ENCODE measurements around the gene JAKMIP1.

JAKMIP1 gene

GRCh38 chr4:6115746-6116586, 84.4 kb downstream of the JAKMIP1 start:
- no peak for DNase-seq

- no peak for DNase-seq
These were observed 85.0 kb downstream of the JAKMIP1 start for GRCh38 chr4:6115342-6115741.

GRCh38 chr4:6114601-6115000, 85.7 kb downstream of the JAKMIP1 start:
- no peak for DNase-seq

DNA sequence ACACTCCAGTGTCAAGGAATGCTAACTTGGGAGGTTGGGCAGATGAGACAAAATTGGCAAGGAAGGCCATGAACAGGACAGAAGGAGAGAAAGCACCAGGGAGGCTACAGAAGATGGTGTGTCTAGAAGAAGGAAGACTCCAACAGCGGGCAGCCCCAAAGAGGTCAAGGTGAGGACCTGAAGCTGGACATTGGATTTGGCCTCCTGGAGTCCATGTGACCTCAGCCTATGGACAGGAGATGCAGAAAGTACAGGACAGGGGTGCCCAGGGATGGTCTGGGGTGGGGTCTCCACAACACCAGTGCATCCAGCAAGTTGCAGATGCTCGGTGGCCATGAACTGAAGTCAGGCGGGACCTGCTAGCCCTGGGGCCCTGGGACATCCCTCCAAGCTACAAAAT, 86.2 kb downstream of the JAKMIP1 start:
- no peak for DNase-seq

- DNase-seq, result no peak
These were observed 86.7 kb downstream of the JAKMIP1 start for GRCh38 chr4:6113641-6114040.

- no peak for DNase-seq
These were observed 87.6 kb downstream of the JAKMIP1 start for GRCh38 chr4:6112606-6113290.

DNA sequence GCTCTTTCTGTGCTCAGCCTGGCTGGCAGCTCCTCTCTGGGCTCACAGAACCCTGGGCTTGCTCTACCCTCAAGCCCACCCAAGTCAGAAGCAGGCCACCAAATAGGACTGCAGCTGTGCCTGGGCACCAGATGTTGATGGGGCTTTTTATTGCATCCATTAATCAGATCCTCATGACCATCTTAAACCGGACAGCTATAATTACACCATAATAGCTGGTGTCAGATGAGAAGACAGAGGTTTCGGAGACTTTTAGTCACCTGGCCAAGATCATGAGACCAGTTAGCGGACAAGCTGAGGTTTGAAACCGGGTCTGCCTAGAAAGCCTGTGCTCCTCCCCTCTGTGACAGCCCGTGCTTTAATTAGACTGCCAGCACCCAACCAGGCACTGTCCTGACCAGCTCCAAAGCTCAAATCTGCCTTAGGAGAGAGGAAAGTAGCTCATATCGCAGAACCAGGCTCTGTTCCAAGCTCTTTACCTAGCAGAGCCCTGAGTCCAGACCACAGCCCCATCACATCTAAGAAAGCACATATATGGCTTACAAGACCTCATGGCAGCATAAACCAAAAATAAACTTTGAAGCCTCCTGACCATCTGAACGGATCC, 88.9 kb downstream of the JAKMIP1 start:
- DNase-seq, result no peak

- no peak for DNase-seq
These were observed 89.5 kb downstream of the JAKMIP1 start for GRCh38 chr4:6110681-6111353.

DNA sequence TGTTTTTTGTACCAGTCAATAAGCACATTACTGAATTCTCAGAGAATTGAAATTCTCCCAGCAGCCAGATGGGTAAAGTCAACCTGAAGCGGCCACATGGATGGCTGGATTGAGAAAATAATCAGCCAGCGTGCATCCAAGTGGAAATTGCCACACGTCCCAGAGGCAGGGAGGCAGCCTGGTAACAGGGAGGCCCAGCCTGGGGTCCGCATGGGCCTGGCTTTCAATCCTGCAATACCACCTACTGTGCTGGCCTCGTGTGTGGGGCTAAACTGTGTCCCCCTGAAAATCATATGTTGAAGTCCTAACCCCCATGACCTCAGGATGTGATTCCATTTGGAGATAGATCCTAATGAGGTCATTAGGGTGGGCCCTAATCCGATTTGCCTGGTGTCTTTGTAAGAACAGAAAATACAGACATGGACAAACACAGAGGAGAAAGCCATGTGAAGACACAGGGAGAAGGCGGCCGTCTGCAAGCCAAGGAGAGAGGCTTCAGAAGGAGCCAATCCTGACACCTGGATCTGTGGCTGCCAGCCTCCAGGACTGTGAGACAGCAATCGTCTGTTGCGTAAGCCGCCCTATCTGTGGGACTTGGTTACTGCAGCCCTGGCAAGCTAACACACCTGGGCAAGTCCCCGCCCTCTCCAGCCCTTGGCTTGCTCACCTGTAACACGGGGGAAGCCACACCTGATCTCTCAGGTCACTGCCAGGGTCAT, 90.3 kb downstream of the JAKMIP1 start:
- DNase-seq, result no peak

DNA sequence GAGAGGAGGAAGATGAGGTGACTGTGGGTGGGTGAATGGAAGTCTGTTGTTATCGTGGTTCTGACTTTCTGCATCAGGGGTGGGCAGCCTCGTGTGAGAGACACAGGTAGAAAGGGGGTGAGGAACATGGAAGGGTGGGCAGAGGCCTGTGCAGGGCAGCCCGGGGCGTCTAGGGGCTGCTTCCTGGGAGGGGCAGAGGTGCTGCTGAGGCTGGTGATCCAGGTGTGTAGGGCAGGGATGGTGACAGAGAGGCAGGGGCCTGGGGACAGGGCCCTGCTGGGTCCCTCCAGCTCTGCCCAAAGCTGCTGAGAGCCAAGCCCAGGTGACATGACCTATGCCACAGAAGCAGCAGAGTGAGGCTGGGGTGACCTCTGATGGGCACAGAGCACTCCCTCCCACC, 92.5 kb downstream of the JAKMIP1 start:
- no peak for DNase-seq

DNA sequence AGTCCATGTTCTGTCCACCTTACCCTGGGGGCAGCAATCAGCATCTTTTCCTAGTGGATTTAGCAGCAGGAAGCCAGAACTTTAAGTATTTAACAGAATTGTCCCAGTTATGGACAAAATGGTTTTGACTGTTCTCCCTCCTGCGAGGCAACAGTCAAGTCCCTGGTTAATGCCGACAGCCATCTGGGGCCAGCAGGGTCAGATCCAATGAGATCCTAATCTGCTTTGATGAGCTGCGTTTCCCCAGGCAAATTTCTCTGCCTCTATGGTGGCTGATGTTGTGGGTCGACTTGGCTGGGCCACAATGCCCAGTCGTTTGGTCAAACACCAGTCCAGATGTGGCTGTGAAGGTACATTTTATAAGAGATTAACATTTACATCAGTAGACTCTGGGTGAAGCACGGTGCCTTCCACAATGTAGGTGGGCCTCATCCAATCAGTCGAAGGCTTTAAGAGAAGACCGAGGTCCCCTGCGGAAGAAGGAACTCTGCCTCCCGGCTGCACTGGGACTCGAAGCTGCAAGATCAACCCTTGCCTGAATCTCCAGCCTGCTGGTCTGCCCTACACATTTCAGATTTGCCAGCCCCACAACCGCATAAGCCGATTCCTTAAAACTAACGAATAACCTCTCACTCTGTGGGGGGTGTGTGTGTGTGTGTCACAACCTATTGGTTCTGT, 93.1 kb downstream of the JAKMIP1 start:
- no peak for DNase-seq

DNA sequence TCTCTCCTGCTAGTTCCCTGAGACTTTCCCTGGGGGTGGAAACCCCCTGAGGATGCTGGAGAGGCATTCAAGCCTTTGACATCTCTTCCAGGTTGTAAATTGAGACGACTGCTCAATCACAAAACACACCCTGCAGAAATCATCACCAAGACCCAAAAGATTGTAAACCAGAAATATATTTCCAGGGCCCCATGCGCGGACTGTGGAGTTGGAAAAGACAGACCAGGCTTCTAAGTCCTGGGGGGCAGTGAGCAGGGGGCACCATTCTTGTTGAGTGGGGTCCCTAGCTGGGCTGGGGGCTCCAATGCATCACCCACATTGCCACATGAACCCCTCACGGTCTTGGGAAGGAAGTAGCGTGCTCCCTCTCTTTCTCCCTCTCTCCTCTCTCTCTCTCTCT, 94.2 kb downstream of the JAKMIP1 start:
- no peak for DNase-seq

DNA sequence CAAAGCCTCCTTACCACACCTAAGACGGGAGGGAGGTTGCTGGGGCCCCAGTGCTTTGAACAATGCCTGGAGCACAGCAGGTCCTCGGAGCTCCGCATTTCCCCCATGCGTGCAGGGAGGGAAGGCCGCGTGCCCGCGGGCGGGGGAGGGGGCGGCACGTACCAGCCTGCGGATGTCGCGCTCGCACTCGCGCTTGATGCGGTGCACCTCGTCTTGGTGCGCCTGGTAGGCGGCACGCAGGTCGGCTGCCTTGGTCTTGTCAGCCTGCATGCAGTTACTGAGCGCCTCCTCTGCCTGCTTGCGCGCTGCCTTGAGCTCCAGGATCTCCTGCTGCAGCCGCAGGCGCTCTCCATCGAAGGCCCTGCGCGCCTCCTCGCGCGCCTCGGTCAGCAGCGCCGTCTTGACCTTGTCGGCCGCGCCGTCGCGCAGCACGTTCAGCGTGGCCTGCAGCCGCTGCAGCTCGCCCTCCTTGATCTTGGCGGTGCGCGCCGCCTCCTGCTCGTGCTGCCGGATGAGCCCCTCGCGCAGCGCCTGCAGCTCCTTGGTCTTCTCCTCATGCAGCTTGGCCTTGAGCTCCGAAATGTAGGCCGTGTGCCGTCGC, 94.9 kb downstream of the JAKMIP1 start:
- DNase-seq, result no peak

DNA sequence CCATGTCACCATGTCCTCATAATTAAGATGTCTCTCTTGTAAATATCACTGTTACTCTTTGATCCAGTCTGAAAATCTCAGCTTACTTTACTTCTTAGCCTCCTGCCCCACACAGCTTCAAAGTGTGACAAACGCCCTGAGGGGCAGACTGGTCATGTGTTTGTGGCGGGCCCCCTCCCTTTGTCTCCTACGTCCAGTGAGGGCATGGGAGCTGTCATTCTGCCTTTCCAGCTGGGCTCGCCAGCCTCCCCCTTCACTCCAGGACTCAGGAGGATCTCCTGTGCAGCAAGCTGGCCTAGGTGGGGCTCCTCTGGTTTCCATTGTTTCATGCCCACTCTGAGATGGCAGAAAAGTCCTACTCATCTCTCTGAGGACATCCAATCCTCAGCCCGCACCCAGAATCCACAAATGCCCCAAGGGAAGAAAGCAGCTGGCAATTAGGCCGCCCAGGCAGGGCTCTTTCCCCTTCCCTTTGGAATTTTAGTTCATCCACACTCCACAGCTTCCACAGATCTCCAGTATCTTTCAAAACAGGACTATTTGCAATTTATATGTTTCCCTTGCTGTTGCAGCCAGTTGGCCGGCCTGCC, 95.7 kb downstream of the JAKMIP1 start:
- DNase-seq, result no peak

DNA sequence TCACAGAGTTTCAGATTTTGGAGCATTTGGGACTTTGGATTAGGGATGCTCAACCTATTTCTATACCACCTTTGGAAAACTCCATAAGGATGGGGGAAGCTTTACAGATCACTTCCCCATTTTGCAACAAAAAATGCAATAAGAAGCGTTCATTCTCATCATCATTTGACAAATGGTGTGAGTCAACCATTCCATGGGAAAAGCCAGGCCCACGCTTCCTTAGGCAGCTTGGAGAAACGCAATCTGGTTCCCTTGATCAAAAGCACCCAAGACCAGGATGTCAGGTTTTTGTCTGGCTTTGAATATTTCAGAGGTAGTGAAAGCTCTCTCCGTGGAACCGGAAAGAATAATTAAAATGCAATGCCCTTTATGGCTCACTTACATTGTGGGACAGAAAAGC, 102.8 kb downstream of the JAKMIP1 start:
- DNase-seq, result peak; percentile 3 to 12

DNA sequence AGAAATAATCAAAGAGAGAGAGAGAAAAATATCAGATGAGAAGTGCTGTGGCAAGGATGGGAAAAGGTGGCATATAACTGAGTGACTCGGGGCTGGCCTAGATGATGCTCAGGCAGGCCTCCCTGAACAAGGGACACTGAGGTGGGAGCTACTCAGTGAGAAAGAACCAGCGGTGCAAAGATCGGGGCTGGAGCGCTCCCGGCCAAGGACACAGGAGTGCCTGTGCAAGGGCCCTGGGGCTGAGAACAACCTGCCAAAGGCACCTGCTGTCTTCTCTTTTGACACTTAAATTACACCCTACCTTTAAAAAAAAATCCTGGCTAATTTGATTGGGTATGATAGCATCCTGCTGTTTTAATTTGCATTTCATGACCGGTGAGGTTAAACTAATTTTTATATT, 104.5 kb downstream of the JAKMIP1 start:
- DNase-seq, result no peak

- peak; percentile 77 to 90 for DNase-seq
These were observed 105.2 kb downstream of the JAKMIP1 start for GRCh38 chr4:6095023-6095752.

DNA sequence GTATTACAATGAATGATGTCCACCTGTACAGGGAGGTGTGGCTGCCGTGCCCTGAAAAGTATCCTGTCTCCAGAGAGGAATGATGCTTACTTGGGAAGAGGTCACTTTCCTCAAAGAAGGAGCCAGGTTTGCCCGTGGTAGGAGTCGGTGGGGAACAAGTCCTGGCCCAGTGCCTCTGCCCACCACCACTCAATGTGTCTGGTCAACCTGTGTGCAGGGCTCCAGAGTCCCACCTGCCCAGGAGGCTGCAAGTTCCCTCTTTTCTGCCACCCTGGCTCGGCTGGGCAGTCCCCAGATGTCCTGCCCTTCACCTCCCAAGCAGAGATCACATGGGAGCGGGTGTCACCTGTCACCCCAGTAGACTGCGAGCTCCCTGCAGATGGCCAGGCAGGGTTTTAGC, 106.7 kb downstream of the JAKMIP1 start:
- no peak for DNase-seq

- no peak for DNase-seq
These were observed 107.4 kb downstream of the JAKMIP1 start for GRCh38 chr4:6092971-6093370.

DNA sequence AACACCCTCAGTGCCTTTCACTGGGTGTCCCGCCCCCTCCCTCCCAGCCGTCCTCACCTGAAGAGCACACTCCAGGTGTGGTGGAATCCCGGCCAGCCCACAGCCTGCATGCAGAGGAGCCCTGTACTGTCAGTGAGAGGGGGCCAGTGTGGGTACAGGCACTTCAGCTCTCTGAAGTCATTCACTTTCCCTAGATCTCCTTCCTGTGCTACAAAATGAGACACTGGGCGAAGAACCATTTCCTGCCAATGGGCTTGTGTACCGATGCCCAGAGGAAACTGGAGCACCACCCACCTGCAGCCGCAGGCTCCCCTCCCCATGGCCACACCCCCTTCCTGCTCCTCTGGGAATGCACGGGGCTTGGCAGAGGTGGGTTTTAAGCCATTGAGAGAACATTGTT, 108.2 kb downstream of the JAKMIP1 start:
- no peak for DNase-seq
